Measurements from ENCODE around the gene ERGIC3. TPM values are rescaled to one million over a fixed set of nuclear protein-coding genes. Genes with fewer than 3 reads are reported as not detected.

The ERGIC3 gene
- polyA plus RNA-seq, 1 of the 3 experiments (the other 2 are of a cell fraction), result 661 TPM

DNA sequence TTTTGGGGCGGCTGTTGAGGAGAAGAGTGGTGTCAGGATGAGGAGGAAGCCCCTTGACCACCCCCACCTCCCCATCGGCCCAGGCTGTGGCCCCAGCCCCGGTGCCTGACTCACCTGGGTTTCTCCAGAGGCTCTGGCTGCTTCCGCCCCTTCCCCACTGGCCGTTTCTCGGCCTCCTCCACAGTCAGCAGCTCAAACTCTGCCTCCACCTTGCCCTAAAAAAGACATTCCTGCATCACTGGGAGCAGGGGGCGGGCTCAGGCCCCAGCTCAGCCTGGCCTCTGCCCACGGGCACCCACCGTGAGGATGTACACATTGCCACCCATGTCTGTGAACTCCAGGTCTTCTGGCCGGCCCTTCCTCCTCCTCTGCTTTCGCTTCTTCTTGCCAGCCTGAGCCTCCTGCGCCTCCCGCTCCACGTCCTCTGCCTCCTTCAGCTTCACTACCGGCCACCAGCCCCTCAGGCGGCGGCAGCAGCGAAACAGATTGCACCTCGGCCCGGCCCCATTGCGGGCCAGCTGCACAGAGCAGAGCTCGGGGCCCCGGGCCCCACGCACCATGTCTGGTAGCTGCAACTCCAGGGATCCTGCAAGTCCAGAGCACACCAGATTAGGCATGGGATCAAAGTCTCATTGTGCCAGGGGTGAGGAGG is 17.3 kb downstream of the ERGIC3 start:
- H3K27me3 ChIP-seq (ENCODE audit: insufficient read depth), result no peaks in the 10 kb centered on the region
- DNase-seq, result no peak
- H3K4me3 ChIP-seq (ENCODE audit: low read depth in 2 of 2, low read length in 1 of 2), result no peak overlapping the region
- H3K4me1 ChIP-seq (ENCODE audit: control insufficient read depth in 1 of 2, insufficient read depth in 2 of 2, low read depth in 1 of 2, low read length in 1 of 2), result no peaks in the 10 kb centered on the region; a peak in 1 of 4 replicates
- ChIA-PET POLR2A (interaction anchor here (0.9 to 1.3 kb wide), 2 partner anchors 9 to 10 kb away, joined by 3 to 5 read pairs; no protein-coding TSS in a partner anchor), CTCF (interaction anchor here (1.3 kb wide), 1 partner anchor 60 kb away, joined by 3 read pairs; no protein-coding TSS in a partner anchor)
- H3F3A ChIP-seq (replicated peaks; ENCODE audit: insufficient read depth), result peaks cover 5% of the 10 kb centered on the region
- H3K27ac ChIP-seq (ENCODE audit: low read depth in 2 of 2, low read length in 1 of 2), result no peak overlapping the region
- H2AFZ ChIP-seq (ENCODE audit: low read depth), result no peak overlapping the region
- no peak overlapping the region for H3K4me2 ChIP-seq
- H3K9me3 ChIP-seq, result no peaks in the 10 kb centered on the region
- H3K9me2 ChIP-seq, result no peaks in the 10 kb centered on the region
- TF ChIP-seq, protein P1, sequence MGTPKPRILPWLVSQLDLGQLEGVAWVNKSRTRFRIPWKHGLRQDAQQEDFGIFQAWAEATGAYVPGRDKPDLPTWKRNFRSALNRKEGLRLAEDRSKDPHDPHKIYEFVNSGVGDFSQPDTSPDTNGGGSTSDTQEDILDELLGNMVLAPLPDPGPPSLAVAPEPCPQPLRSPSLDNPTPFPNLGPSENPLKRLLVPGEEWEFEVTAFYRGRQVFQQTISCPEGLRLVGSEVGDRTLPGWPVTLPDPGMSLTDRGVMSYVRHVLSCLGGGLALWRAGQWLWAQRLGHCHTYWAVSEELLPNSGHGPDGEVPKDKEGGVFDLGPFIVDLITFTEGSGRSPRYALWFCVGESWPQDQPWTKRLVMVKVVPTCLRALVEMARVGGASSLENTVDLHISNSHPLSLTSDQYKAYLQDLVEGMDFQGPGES (IDR thresholded peaks at IDR 0.05; ENCODE audit: low read depth, low read length), result no peak
- TF ChIP-seq FOSL2 (IDR thresholded peaks at IDR 0.05; ENCODE audit: borderline replicate concordance, low read depth), result no peak
- TF ChIP-seq RXRA (IDR thresholded peaks at IDR 0.05; ENCODE audit: borderline replicate concordance, low read depth), result no peak
- TF ChIP-seq JUND (IDR thresholded peaks at IDR 0.05), result no peak
- no peak for TF ChIP-seq TCF12 (IDR thresholded peaks at IDR 0.05)
- TF ChIP-seq RCOR1 (IDR thresholded peaks at IDR 0.05; ENCODE audit: low read length), result no peak
- TF ChIP-seq RFX5 (IDR thresholded peaks at IDR 0.05; ENCODE audit: low read length), result no peak
- TF ChIP-seq, protein P2, sequence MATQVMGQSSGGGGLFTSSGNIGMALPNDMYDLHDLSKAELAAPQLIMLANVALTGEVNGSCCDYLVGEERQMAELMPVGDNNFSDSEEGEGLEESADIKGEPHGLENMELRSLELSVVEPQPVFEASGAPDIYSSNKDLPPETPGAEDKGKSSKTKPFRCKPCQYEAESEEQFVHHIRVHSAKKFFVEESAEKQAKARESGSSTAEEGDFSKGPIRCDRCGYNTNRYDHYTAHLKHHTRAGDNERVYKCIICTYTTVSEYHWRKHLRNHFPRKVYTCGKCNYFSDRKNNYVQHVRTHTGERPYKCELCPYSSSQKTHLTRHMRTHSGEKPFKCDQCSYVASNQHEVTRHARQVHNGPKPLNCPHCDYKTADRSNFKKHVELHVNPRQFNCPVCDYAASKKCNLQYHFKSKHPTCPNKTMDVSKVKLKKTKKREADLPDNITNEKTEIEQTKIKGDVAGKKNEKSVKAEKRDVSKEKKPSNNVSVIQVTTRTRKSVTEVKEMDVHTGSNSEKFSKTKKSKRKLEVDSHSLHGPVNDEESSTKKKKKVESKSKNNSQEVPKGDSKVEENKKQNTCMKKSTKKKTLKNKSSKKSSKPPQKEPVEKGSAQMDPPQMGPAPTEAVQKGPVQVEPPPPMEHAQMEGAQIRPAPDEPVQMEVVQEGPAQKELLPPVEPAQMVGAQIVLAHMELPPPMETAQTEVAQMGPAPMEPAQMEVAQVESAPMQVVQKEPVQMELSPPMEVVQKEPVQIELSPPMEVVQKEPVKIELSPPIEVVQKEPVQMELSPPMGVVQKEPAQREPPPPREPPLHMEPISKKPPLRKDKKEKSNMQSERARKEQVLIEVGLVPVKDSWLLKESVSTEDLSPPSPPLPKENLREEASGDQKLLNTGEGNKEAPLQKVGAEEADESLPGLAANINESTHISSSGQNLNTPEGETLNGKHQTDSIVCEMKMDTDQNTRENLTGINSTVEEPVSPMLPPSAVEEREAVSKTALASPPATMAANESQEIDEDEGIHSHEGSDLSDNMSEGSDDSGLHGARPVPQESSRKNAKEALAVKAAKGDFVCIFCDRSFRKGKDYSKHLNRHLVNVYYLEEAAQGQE (IDR thresholded peaks at IDR 0.05; ENCODE audit: low read depth, low read length), result no peak
- no peak for TF ChIP-seq NFIC (IDR thresholded peaks at IDR 0.05; ENCODE audit: borderline replicate concordance)
- no peak for TF ChIP-seq GABPA (IDR thresholded peaks at IDR 0.05; ENCODE audit: low read depth)
- TF ChIP-seq GATA2 (CRISPR knock-in tag; IDR thresholded peaks at IDR 0.05), result no peak
- no peak for TF ChIP-seq EZH2phosphoT487 (IDR thresholded peaks at IDR 0.05; ENCODE audit: borderline replicate concordance, low read depth)
- no peak for TF ChIP-seq CHD2 (IDR thresholded peaks at IDR 0.05; ENCODE audit: low read length, partially characterized antibody)
- no peak for TF ChIP-seq RAD21 (IDR thresholded peaks at IDR 0.05; ENCODE audit: low read length)
- no peak for TF ChIP-seq SIN3A (IDR thresholded peaks at IDR 0.05; ENCODE audit: borderline replicate concordance, low read depth, low read length)
- TF ChIP-seq, protein P3, sequence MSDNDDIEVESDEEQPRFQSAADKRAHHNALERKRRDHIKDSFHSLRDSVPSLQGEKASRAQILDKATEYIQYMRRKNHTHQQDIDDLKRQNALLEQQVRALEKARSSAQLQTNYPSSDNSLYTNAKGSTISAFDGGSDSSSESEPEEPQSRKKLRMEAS (IDR thresholded peaks at IDR 0.05; ENCODE audit: low read depth), result no peak
- no peak overlapping the region for H3K9ac ChIP-seq
- H4K20me1 ChIP-seq (ENCODE audit: insufficient read depth), result no peaks in the 10 kb centered on the region
- H3K36me3 ChIP-seq (replicated peaks in 1 of 2; ENCODE audit: control insufficient read depth in 1 of 2, insufficient read depth in 2 of 2, low read length in 1 of 2), result peaks cover 0 to 32% of the 10 kb centered on the region in 2 experiments
- 90% methylated on average over 22 of the region's 24 CpGs for WGBS (ENCODE audit: low lambda C conversion rate)
- no peaks in the 10 kb centered on the region for H3K79me2 ChIP-seq (ENCODE audit: insufficient read depth)
